DMS 273 treated with DMSO at 0.1 percent for 48 hours (cell line): ENCODE results near the gene PKP1.
"Not testable (repeated sequence)": the region's sequence is repeated elsewhere in the genome, so short reads cannot be mapped to it uniquely, and the experiment has no call there.

Source experiments
- DNase-seq: peaks from one replicate; lab custom pipeline; 2025; lab: John Stamatoyannopoulos, UW

Gene PKP1

GRCh38 chr1:201282931-201283829, at the start of gene PKP1:
TSS of gene PKP1 (plus strand) at chr1:201283506. CDS start at chr1:201283703, 197 bp downstream.
- DNase-seq: no peak

GRCh38 chr1:201239646-201240045, 43.7 kb upstream of the PKP1 start:
- DNase-seq: not testable (repeated sequence)

GRCh38 chr1:201240171-201240570, 43.1 kb upstream of the PKP1 start:
- no peak for DNase-seq

- no peak for DNase-seq
Measured at GRCh38 chr1:201241736-201242135, 41.6 kb upstream of the PKP1 start.

- DNase-seq: no peak
Measured at GRCh38 chr1:201245082-201245481, 38.2 kb upstream of the PKP1 start.

- DNase-seq: no peak
Measured at GRCh38 chr1:201248721-201249559, 34.4 kb upstream of the PKP1 start.

- DNase-seq: no peak
Measured at GRCh38 chr1:201250326-201251011, 32.8 kb upstream of the PKP1 start.

GRCh38 chr1:201251411-201251810, 31.9 kb upstream of the PKP1 start:
- DNase-seq: no peak

GRCh38 chr1:201251851-201252430, 31.4 kb upstream of the PKP1 start:
- DNase-seq: no peak

GRCh38 chr1:201252944-201253371, 30.3 kb upstream of the PKP1 start:
- no peak for DNase-seq

GRCh38 chr1:201253411-201253810, 29.9 kb upstream of the PKP1 start:
- peak; percentile 83 for DNase-seq

- DNase-seq: no peak
Measured at GRCh38 chr1:201253906-201254624, 29.2 kb upstream of the PKP1 start.

- no peak for DNase-seq
Measured at GRCh38 chr1:201254625-201255478, 28.5 kb upstream of the PKP1 start.

- no peak for DNase-seq
Measured at GRCh38 chr1:201255479-201256362, 27.6 kb upstream of the PKP1 start.

- not testable (repeated sequence) for DNase-seq
Measured at GRCh38 chr1:201258132-201258531, 25.2 kb upstream of the PKP1 start.

GRCh38 chr1:201258763-201259230, 24.5 kb upstream of the PKP1 start:
- DNase-seq: no peak

- no peak for DNase-seq
Measured at GRCh38 chr1:201259476-201260235, 23.6 kb upstream of the PKP1 start.

- DNase-seq: no peak
Measured at GRCh38 chr1:201260236-201260590, 23.1 kb upstream of the PKP1 start.
